RWPE1 (cell line): ENCODE measurements around the gene CEP68.

Source experiments
- CTCF ChIA-PET: fragments of 350-600 bp; sonication (Branson Sonifier 250); formaldehyde crosslinking; extraction: SDS; loops from one replicate; lab custom pipeline; 2021; lab: Yijun Ruan, JAX
- POLR2A ChIA-PET: fragments of 400-600 bp; formaldehyde crosslinking; extraction: SDS; loops from one replicate; lab custom pipeline; 2020; ENCODE audit warnings: antibody characterized with exemption; ENCODE audit not compliant: low non-redundant PET; lab: Yijun Ruan, JAX
- DNase-seq: peaks from one replicate; pipeline ENCODE4 v3.0.0; 2012; ENCODE audit warnings: low spot score
- H3K27ac ChIP-seq: fragments of 450-650 bp; 2 replicates; pipeline ENCODE4 v1.5.1; 2017
- TF ChIP-seq, protein P1 (sequence below): fragments of 450-650 bp; conservative IDR thresholded peaks from 2 replicates; pipeline ENCODE4 v1.5.1; 2017; ENCODE audit warnings: low read depth, mild to moderate bottlenecking

CEP68 gene

DNA sequence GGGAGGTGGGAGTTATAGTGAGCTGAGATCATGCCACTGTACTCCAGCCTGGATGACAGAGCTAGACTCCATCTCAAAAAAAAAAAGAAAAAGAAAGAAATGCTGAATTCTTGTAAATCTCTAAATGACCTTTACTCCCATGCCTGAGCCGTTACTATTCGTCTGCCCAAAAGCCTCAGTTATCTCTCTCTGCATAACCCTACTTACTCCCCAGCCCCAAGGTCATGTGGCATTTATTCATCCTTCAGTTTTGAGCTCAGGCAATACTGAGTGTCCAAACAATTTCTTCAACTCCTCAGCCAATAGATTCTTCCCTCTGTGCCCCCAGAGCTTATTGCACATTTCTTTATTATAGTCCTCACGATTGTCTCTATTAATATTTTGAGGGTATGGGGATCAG is 44.9 kb downstream of the CEP68 start:
- ChIA-PET CTCF (no interaction called here), POLR2A (interaction anchor here (0.6 kb wide), 1 partner anchor 9 kb away, joined by 3 read pairs; no protein-coding TSS in a partner anchor)
- no peak overlapping the region for H3K27ac ChIP-seq
- DNase-seq = no peak
- TF ChIP-seq, protein P1, sequence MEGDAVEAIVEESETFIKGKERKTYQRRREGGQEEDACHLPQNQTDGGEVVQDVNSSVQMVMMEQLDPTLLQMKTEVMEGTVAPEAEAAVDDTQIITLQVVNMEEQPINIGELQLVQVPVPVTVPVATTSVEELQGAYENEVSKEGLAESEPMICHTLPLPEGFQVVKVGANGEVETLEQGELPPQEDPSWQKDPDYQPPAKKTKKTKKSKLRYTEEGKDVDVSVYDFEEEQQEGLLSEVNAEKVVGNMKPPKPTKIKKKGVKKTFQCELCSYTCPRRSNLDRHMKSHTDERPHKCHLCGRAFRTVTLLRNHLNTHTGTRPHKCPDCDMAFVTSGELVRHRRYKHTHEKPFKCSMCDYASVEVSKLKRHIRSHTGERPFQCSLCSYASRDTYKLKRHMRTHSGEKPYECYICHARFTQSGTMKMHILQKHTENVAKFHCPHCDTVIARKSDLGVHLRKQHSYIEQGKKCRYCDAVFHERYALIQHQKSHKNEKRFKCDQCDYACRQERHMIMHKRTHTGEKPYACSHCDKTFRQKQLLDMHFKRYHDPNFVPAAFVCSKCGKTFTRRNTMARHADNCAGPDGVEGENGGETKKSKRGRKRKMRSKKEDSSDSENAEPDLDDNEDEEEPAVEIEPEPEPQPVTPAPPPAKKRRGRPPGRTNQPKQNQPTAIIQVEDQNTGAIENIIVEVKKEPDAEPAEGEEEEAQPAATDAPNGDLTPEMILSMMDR = no peak

DNA sequence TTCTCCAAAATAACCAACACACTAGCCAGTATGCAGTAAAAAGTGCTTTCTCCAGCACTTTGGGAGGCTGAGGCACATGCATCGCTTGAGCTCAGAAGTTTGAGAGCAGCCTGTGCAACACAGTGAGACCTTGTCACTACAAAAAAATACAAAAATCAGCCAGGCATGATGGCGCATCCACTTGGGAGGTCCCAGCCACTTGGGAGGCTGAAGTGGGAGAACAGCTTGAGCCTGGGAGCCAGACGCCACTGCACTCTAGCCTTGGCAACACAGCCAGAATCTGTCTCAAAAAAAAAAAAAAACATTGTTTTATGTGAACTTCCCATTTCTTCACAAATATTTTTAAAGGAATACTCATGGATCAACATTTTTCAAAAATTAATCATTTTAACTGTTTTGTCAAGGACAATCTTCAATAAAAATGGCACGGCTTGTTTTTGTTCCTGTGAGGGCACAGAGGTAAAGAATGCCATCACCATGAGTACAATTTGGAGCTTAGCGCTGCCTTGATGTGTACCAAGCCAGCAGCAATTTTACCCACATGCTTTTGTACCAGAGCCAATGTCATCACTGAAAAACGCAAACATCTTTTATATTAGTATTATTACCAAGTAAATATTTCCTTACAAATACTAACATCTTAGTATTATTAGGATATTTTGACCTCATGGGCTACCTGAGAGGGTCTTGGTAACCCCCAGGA is 46.9 kb downstream of the CEP68 start:
- ChIA-PET POLR2A (no interaction called here), CTCF (interaction anchor here (0.6 to 0.7 kb wide), 2 partner anchors 10 to 111 kb away, joined by 8 to 9 read pairs; no protein-coding TSS in a partner anchor)
- TF ChIP-seq, protein P1 = no peak
- H3K27ac ChIP-seq = no peak overlapping the region
- DNase-seq = no peak

DNA sequence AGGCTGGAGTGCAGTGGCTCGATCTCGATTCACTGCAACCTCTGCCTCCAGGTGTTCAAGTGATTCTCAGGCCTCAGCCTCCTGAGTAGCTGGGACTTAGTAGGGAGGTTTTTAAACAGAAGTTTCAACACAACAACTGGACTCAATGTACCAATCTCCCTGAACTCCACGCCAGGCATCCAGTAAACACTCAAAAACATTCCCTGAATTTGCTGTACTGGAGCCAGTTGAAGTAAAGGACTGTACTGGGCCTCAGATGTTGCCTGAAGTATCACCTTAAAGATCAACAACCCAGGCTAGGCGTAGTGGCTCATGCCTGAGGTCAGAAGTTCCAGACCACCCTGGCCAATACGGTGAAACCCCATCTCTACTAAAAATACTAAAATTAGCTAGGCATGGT is 51.3 kb downstream of the CEP68 start:
- H3K27ac ChIP-seq = no peak overlapping the region
- ChIA-PET CTCF (no interaction called here), POLR2A (interaction anchor here (0.6 kb wide), 1 partner anchor 743 kb away, joined by 3 read pairs; no protein-coding TSS in a partner anchor)
- TF ChIP-seq, protein P1 = no peak
- DNase-seq = no peak

DNA sequence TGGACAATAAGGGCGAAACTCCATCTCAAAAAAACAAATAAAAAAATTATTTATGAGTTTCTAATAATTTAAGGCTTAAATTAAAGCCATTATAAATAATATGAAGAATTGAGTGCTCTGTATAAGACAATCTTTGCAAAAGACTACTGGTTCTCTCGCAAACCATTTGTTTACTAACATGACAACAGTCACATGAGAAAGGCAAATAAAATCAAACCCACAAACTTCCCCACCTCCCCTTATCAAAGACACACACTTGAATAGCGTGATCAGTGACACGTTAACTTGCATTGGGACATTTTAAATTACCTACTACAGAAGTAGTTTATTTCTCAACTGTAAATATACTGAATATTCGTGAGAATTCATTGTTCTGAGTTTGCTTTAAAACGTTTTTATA is 52.6 kb downstream of the CEP68 start:
- ChIA-PET CTCF (no interaction called here), POLR2A (no interaction called here)
- TF ChIP-seq, protein P1 = no peak
- no peak overlapping the region for H3K27ac ChIP-seq
- no peak for DNase-seq

DNA sequence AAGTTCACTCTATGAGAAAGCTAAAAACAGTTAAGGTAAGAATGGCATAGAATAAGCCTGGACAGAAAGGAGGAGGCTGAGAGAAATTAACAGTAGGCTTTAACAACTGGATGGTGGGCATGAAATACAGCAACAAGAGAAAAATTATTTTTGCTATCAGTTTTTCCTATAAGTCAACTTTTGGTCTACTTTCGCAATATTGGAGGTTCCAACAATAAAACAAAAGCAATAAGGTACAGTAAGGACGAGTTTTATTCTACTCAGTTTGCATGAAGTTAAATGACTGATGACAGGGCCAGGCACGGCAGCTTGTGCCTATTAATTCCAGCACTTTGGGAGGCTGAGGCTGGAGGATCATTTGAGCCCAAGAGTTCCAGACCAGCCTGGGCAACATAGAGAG is 56.4 kb downstream of the CEP68 start:
- no peak for DNase-seq
- TF ChIP-seq, protein P1 = no peak
- ChIA-PET POLR2A (interaction anchor here (0.7 kb wide), 1 partner anchor 42 kb away, joined by 8 read pairs; no protein-coding TSS in a partner anchor), CTCF (interaction anchor here (0.6 kb wide), 1 partner anchor 44 kb away, joined by 3 read pairs; no protein-coding TSS in a partner anchor)
- H3K27ac ChIP-seq = no peak overlapping the region

DNA sequence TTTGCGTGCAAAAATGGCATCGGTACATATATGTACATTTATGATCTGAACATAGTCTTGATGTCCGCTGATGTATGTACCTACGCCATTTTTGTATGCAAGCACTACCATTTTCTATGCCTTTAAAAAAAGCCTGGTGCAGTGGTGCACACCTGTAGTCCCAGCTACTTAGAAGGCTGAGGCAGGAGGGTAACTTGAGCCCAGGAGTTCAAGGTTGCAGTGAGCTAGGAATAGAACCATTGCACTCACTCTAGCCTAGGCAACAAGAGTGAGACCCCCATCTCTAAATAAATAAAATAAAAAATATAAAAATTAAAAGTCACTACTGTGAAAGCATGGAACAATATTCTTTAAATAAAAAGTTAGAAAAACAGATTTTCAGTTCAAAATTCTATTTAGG is 57.0 kb downstream of the CEP68 start:
- H3K27ac ChIP-seq = no peak overlapping the region
- POLR2A ChIA-PET = no interaction called here
- DNase-seq = no peak
- CTCF ChIA-PET = no interaction called here
- TF ChIP-seq, protein P1 = no peak
